GM19372 (cell line): ENCODE results near the gene KMT2B.
A peak's percentile ranks its signal among the peaks of the same experiment; 100 is the strongest.

Experiments
- ATAC-seq: cut with Tn5 transposase; IDR thresholded peaks from one replicate; pipeline ENCODE4 v1.9.1; 2021; ENCODE audit warnings: mild to moderate bottlenecking, low read depth, moderate library complexity; ENCODE audit not compliant: unreplicated experiment

Gene KMT2B

GRCh38 chr19:35727053-35727955 lies 9.5 kb downstream of the KMT2B start:
- ATAC-seq, result no peak

DNA sequence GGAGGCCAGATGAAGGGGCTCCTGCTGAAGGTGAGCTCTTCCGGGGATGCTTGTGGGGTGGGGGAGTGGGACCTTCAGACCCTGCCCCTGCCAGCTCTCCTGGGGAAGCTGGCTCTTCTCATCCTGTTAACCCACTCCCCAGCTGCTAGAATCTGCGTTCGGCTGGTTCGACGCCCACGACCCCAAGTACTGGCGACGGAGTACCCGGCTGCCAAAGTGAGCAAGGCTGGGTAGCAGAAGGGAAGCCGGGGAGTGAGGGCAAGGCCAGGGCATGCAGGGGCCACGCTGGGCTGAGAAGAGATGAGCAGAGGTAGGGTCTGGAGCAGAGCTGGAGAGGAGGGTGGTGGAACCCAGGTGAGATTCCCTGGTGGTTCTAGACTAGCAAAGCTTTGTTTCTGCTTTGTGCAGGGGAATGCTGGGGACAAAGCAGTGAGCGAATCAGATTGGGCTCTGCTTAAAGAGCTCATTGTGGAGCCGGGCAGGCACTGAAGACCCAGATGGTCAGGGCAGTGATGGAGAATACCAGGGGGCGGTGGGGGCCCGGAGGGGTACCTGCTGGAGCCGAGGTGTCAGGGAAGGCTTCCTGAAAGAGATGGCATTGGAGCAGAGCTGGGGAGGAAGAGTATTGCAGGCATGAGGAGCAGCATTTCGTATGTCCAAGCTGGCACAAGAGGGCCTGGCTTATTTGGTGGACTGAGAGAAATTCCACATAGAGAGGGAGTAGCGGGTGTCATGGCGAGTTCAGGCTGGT lies 10.3 kb downstream of the KMT2B start:
- ATAC-seq, result no peak

- no peak for ATAC-seq
These were observed 11.2 kb downstream of the KMT2B start for GRCh38 chr19:35729021-35729420.

GRCh38 chr19:35729763-35730162 lies 12.0 kb downstream of the KMT2B start:
- no peak for ATAC-seq

DNA sequence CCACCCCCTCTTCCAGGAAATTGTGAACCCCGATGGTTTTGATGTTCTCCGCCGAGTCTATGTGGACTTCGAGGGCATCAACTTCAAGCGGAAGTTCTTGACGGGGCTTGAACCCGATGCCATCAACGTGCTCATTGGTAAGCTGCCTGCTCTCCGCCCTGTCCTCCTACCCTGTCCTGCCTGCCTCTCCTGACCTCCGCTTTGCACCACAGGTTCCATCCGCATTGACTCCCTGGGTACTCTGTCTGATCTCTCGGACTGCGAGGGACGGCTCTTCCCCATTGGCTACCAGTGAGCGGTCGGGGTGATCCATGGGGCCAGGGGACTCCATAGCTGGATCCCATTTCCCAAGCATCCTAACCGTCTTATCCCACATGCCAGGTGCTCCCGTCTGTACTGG lies 12.5 kb downstream of the KMT2B start:
- no peak for ATAC-seq

GRCh38 chr19:35731353-35731752 lies 13.6 kb downstream of the KMT2B start:
- no peak for ATAC-seq

- ATAC-seq, result no peak
These were observed 14.1 kb downstream of the KMT2B start for GRCh38 chr19:35731779-35732405.

- no peak for ATAC-seq
These were observed 14.9 kb downstream of the KMT2B start for GRCh38 chr19:35732540-35733179.

DNA sequence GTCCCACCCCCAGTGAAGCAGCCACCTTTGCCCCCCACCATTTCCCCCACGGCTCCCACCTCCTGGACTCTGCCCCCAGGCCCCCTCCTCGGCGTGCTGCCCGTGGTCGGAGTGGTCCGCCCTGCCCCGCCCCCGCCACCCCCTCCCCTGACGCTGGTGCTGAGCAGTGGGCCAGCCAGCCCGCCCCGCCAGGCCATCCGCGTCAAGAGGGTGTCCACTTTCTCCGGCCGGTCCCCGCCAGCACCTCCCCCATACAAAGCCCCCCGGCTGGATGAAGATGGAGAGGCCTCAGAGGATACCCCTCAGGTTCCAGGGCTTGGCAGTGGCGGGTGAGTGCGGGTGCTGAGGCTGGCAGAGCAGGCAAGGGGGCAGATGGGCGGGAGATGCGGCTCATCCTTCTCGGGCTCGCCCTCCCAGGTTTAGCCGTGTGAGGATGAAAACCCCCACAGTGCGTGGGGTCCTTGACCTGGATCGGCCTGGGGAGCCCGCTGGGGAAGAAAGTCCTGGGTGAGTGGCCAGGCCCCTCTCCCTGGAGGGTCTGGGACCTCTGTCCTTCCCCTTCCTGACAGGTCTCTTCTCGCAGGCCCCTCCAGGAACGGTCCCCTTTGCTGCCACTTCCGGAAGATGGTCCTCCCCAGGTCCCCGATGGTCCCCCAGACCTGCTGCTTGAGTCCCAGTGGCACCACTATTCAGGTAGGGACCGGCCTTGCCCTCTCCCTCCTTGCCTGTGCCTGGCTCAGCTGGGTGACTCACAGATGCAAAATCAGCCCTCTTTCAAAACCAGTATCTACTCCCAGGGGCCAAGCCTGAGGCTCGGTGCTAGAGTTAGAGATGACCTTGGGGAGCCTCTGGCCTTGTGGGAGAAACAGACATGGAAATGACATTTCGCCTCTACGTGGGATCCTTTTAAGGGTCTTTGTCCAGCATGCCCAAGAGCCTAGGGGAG lies 15.7 kb downstream of the KMT2B start:
- ATAC-seq, result no peak

DNA sequence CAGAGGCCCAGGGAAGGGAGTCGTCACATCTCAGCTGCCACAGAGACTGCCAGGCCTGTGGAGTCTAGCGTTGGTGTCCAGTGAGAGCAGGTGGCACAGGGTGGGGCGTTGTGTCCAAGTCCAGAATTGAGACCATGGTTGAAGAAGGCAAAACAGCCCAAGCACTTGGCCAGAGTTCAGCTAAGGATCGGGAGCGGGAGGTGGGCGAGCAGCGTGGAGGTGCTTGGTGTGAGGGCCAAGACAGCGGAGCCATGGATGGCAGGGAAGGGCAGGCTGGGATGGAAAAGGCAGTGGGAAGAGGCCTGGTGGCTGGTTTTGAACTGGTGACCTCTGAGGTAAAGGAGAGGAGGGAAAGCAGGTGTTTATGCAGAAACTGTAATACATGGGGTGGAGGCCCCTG lies 16.5 kb downstream of the KMT2B start:
- no peak for ATAC-seq

- ATAC-seq, result no peak
These were observed 17.1 kb downstream of the KMT2B start for GRCh38 chr19:35734889-35735288.

GRCh38 chr19:35736913-35737886 lies 19.4 kb downstream of the KMT2B start:
- no peak for ATAC-seq

- no peak for ATAC-seq
These were observed 20.5 kb downstream of the KMT2B start for GRCh38 chr19:35738021-35738886.

- no peak for ATAC-seq
These were observed 21.1 kb downstream of the KMT2B start for GRCh38 chr19:35738887-35739229.

DNA sequence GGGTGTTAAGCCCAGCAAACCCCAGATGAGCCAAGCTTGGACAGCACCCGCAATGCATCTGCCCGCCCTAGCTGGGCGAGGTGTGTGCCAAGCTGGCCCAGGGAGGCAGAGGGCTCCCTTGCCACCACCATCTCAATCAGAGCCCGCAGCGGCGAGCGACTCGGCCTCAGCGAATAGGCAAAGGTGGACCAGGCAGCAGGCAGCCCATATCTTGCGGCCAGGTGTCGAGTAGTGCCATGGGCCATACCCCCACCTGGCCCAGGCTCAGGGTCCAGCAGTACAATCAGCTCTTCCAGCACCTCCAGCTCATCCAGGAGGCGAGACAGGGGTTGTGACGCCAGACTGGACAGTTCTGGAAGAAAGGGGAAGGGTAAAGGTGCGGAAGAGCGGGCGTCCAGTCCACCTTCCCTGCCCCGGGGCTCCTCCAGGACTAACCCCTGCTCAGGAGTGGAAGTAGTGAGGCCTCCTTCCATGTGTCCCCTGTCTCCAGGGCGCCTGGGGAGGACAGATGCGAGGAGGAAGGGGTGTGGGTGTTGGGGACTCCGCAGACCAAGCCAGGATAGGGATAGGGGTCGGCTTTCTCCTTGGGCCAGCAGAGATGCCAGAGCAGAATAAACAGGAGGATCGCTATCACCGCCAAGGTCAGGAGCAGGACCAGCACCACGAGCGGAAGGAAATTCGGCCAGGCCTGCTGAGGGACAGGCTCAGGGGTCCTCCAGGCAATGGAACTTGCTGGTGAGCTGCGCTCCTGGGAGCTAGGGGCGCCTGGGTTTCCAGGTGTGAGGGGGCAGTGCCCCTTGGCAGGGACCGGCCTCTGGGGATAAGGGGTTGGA lies 21.7 kb downstream of the KMT2B start:
- no peak for ATAC-seq

GRCh38 chr19:35740108-35740422 lies 22.3 kb downstream of the KMT2B start:
- peak; percentile 20 for ATAC-seq
